Placental epithelial cell (primary cell): ENCODE data around the gene NEDD4L. TPM values are rescaled to one million over a fixed set of nuclear protein-coding genes. Genes with fewer than 3 reads are reported as not detected.

Experiments
- small RNA-seq: library from RNA; depleted of rRNA; stranded (forward); fragments of <200 nt; gene quantifications from one replicate; pipeline ENCODE3, GENCODE V24; 2012
- total RNA-seq: library from RNA; depleted of rRNA; stranded (reverse); fragments of >200 nt; gene quantifications from 2 replicates; pipeline ENCODE4 v1.2.3, GENCODE V29; 2012

The NEDD4L gene
- 122 and 141 TPM in 2 replicates for total RNA-seq

GRCh38 chr18:58043491-58044369 is at the start of gene NEDD4L:
Gene NEDD4L, plus strand, starts transcription at chr18:58044226. Its CDS starts 435 bp downstream, at chr18:58044661.

Small RNA genes within 50 kb of the gene (small RNA-seq; reads per million reads assigned to genes)
- gene HMGN1P30 (not detected), gene MIR3591 (not detected)

Other genes starting within 250 kb of the NEDD4L start
- gene ATP8B1, start 240.9 kb upstream of the NEDD4L start, total RNA-seq: 16.5 and 18.4 TPM in 2 replicates